Transverse colon (tissue), 4 donors: ENCODE results near the gene FANCE. TPM values are rescaled to one million over a fixed set of nuclear protein-coding genes. Genes with fewer than 3 reads are reported as not detected.

Experiments
- DNase-seq: peaks from one replicate; pipeline ENCODE4 v3.0.0-alpha.2; 2019
- H3K27ac ChIP-seq, 4 donors: fragments of 200-600 bp; sonication (generic); 2 replicates each; pipeline ENCODE4 v1.5.1; 2016 to 2018; ENCODE audit warnings: inconsistent platforms in 4 of 4
- H3K27me3 ChIP-seq: fragments of 200-600 bp; sonication (generic); 2 replicates; pipeline ENCODE4 v1.5.1; 2017; ENCODE audit warnings: inconsistent platforms
- H3K36me3 ChIP-seq, 4 donors: fragments of 200-600 bp; sonication (generic); 2 replicates each; pipeline ENCODE4 v1.5.1; 2017 to 2019; ENCODE audit warnings: inconsistent platforms in 4 of 4
- H3K4me1 ChIP-seq, 4 donors: fragments of 200-600 bp; sonication (generic); 2 replicates each; pipeline ENCODE4 v1.5.1; 2017 to 2020; ENCODE audit warnings: inconsistent platforms in 4 of 4
- H3K4me3 ChIP-seq, 4 donors: fragments of 200-600 bp; sonication (generic); 1 replicate in 1 of 4; 2 replicates in 3 of 4; pipeline versions ENCODE4 v1.5.1 to v1.6.1; 2017 to 2019; ENCODE audit warnings: inconsistent platforms in 4 of 4
- H3K9me3 ChIP-seq, 2 donors: fragments of 200-600 bp; sonication (generic); 2 replicates each; pipeline ENCODE4 v1.5.1; 2017 to 2019; ENCODE audit warnings: inconsistent platforms in 2 of 2
- CTCF ChIP-seq, 5 experiments: fragments of 200-600 bp in 3 of 5; fragments of 450-650 bp in 2 of 5; sonication (generic) in 3 of 5; IDR thresholded peaks; 1 replicate in 2 of 5; 2 replicates in 3 of 5; pipeline ENCODE4 v1.5.1; 2016 to 2017; ENCODE audit warnings: antibody characterized with exemption in 5 of 5, inconsistent platforms in 3 of 5, mild to moderate bottlenecking in 2 of 5, moderate library complexity in 1 of 5
- EP300 ChIP-seq: sonication (generic); formaldehyde crosslinking; IDR thresholded peaks from one replicate; pipeline ENCODE4 v1.6.1; 2017; ENCODE audit warnings: antibody characterized with exemption, low read depth
- POLR2A ChIP-seq: fragments of 450-650 bp; IDR thresholded peaks from one replicate; pipeline ENCODE4 v1.6.1; 2016; ENCODE audit warnings: antibody characterized with exemption, mild to moderate bottlenecking, moderate library complexity
- POLR2AphosphoS5 ChIP-seq, 3 donors: sonication (generic); formaldehyde crosslinking; IDR thresholded peaks; one replicate each; pipeline ENCODE4 v1.6.1; 2016; ENCODE audit warnings: antibody characterized with exemption in 3 of 3
- WGBS, 2 donors: methylation state at CpG; one replicate each; pipeline ENCODE4 v1.1.5; 2018; ENCODE audit warnings: low coverage in 1 of 2; 5-methylcytosine and 5-hydroxymethylcytosine counted together
- in situ Hi-C, 4 donors: fragments of 200-750 bp; cut with MboI; loops; one replicate each; pipeline versions ENCODE4 v1.15.0 to v1.15.1; 2017; ENCODE audit warnings: low sequenced_read_pairs in 3 of 4, low pct_ligation_motif_present in 1 of 4, low pct_unique_long_range_greater_than_20kb in 1 of 4
- intact Hi-C: fragments of 100-400 bp; cut with DNase I; formaldehyde crosslinking; loops from one replicate; pipeline ENCODE4 v1.15.1; 2023; ENCODE audit warnings: low total_unique reads
- total RNA-seq, 4 donors: library from RNA; depleted of rRNA; stranded (reverse); fragments of >200 nt; gene quantifications; one replicate each; pipeline ENCODE4 v1.1.0, GENCODE V29; 2016

The FANCE gene
- total RNA-seq, 4 donors from 2014 or later, result 0.75 to 30.8 (median 3.8) TPM

- no peak overlapping the region for H3K4me3 ChIP-seq
- WGBS, 2 donors, result 60 to 89% methylated on average over 1 to 3 of the region's 3 CpGs
- H3K27ac ChIP-seq, result peak overlapping the region; percentile 6 to 99 (median 60)
- in situ Hi-C loops, result no loop called here
- TF ChIP-seq CTCF (IDR thresholded peaks at IDR 0.05) (no peak), POLR2A (no peak), POLR2AphosphoS5 (IDR thresholded peaks at IDR 0.05) (no peak), EP300 (no peak)
- no peak for DNase-seq
- no peaks in the 10 kb centered on the region for H3K9me3 ChIP-seq
- intact Hi-C loops, result no loop called here
- peaks cover 34 to 38% (median 37%) of the 10 kb centered on the region in 4 donors for H3K4me1 ChIP-seq
- no peaks in the 10 kb centered on the region for H3K27me3 ChIP-seq
- H3K36me3 ChIP-seq, result no peaks in the 10 kb centered on the region
Observed at GRCh38 chr6:35483490-35483889, 31.4 kb downstream of the FANCE start.

- WGBS, 2 donors, result 74 to 86% methylated on average over 7 to 13 of the region's 13 CpGs
- intact Hi-C loops, result no loop called here
- TF ChIP-seq CTCF (IDR thresholded peaks at IDR 0.05) (no peak), EP300 (no peak), POLR2AphosphoS5 (IDR thresholded peaks at IDR 0.05) (no peak), POLR2A (no peak)
- Histone ChIP-seq H3K4me3 (no peak overlapping the region), H3K4me1 (peaks cover 38 to 44% (median 42%) of the 10 kb centered on the region in 4 donors), H3K27me3 (no peaks in the 10 kb centered on the region), H3K9me3 (no peaks in the 10 kb centered on the region), H3K27ac (peak overlapping the region; percentile 26 to 99 (median 96)), H3K36me3 (no peaks in the 10 kb centered on the region)
- in situ Hi-C loops, result no loop called here
- no peak for DNase-seq
Observed at GRCh38 chr6:35483893-35484645, 31.9 kb downstream of the FANCE start.

- Histone ChIP-seq H3K27ac (peak overlapping the region; percentile 94 to 99 (median 98)), H3K9me3 (no peaks in the 10 kb centered on the region), H3K4me3 (no peak overlapping the region), H3K27me3 (no peaks in the 10 kb centered on the region), H3K4me1 (peaks cover 45 to 53% (median 50%) of the 10 kb centered on the region in 4 donors), H3K36me3 (no peaks in the 10 kb centered on the region)
- TF ChIP-seq EP300 (no peak), POLR2A (no peak), CTCF (IDR thresholded peaks at IDR 0.05) (no peak), POLR2AphosphoS5 (IDR thresholded peaks at IDR 0.05) (no peak)
- no peak for DNase-seq
- 89% methylated on average over 6 of the region's 7 CpGs; no CpG with 5 or more reads in 1 of the 2 donors for WGBS, 2 donors
- in situ Hi-C loops (no loop called here), intact Hi-C loops (no loop called here)
Observed at GRCh38 chr6:35484921-35485392, 32.8 kb downstream of the FANCE start.

- TF ChIP-seq POLR2AphosphoS5 (IDR thresholded peaks at IDR 0.05) (peak in 2 of 3 donors; percentile 50 to 65), CTCF (IDR thresholded peaks at IDR 0.05) (no peak), POLR2A (no peak), EP300 (no peak)
- H3K27me3 ChIP-seq, result no peaks in the 10 kb centered on the region
- peak; percentile 77 for DNase-seq
- in situ Hi-C loops (no loop called here), intact Hi-C loops (no loop called here)
- H3K27ac ChIP-seq, result peak overlapping the region; percentile 94 to 99 (median 98)
- H3K36me3 ChIP-seq, result no peaks in the 10 kb centered on the region
- peaks cover 45 to 58% (median 55%) of the 10 kb centered on the region in 4 donors for H3K4me1 ChIP-seq
- H3K4me3 ChIP-seq, result peak overlapping the region in 3 of 4 donors; percentile 19 to 37 (median 22)
- H3K9me3 ChIP-seq, result no peaks in the 10 kb centered on the region
- 29% methylated on average over 11 of the region's 11 CpGs; no CpG with 5 or more reads in 1 of the 2 donors for WGBS, 2 donors
Observed at GRCh38 chr6:35485402-35485877, 33.3 kb downstream of the FANCE start.
